H9 (cell line): ENCODE results near the gene EFHD2. TPM values are rescaled to one million over a fixed set of nuclear protein-coding genes. Genes with fewer than 3 reads are reported as not detected.
A peak's percentile ranks its signal among the peaks of the same experiment; 100 is the strongest.

Experiments
- DNase-seq: peaks from one replicate; pipeline ENCODE4 v3.0.0-alpha.2; 2017
- H2AFZ ChIP-seq: one replicate; pipeline ENCODE4 v1.6.1; 2013; ENCODE audit warnings: mild to moderate bottlenecking, low read length, control low read depth, moderate library complexity
- H2AK5ac ChIP-seq: 2 replicates; pipeline ENCODE4 v1.6.1; 2013; ENCODE audit warnings: low read length, control low read depth, mixed read lengths; ENCODE audit not compliant: insufficient read length
- H2BK120ac ChIP-seq: one replicate; pipeline ENCODE4 v1.6.1; 2013; ENCODE audit warnings: low read depth, mild to moderate bottlenecking, low read length, control low read depth, inconsistent platforms; ENCODE audit not compliant: poor library complexity, severe bottlenecking
- H2BK12ac ChIP-seq: 2 replicates; pipeline ENCODE4 v1.6.1; 2013; ENCODE audit warnings: low read length, control low read depth, mixed read lengths, low read depth; ENCODE audit not compliant: insufficient read length
- H2BK15ac ChIP-seq: 2 replicates; pipeline ENCODE4 v1.6.1; 2013; ENCODE audit warnings: low read depth, low read length, control low read depth
- H2BK20ac ChIP-seq: one replicate; pipeline ENCODE4 v1.6.1; 2013; ENCODE audit warnings: low read depth, mild to moderate bottlenecking, low read length, control low read depth, inconsistent platforms; ENCODE audit not compliant: poor library complexity, severe bottlenecking
- H2BK5ac ChIP-seq: 2 replicates; pipeline ENCODE4 v1.6.1; 2013; ENCODE audit warnings: low read length, control low read depth, mixed read lengths; ENCODE audit not compliant: insufficient read length
- H3K14ac ChIP-seq: 2 replicates; pipeline ENCODE4 v1.6.1; 2013; ENCODE audit warnings: low read length, control low read depth; ENCODE audit not compliant: insufficient read depth
- H3K18ac ChIP-seq: 2 replicates; pipeline ENCODE4 v1.6.1; 2013; ENCODE audit warnings: low read depth, mild to moderate bottlenecking, mixed read lengths, low read length, control low read depth; ENCODE audit not compliant: insufficient read length
- H3K23ac ChIP-seq: 2 replicates; pipeline ENCODE4 v1.6.1; 2013; ENCODE audit warnings: low read length, control low read depth, mixed read lengths, low read depth; ENCODE audit not compliant: insufficient read length
- H3K23me2 ChIP-seq: 2 replicates; pipeline ENCODE4 v1.6.1; 2013; ENCODE audit warnings: low read depth, mild to moderate bottlenecking, mixed read lengths, low read length, control low read depth; ENCODE audit not compliant: insufficient read length, poor library complexity, severe bottlenecking
- H3K27ac ChIP-seq: 2 replicates; pipeline ENCODE4 v1.5.1; 2013; ENCODE audit warnings: low read length, control low read depth, mixed read lengths, low read depth; ENCODE audit not compliant: insufficient read length
- H3K27me3 ChIP-seq: 2 replicates; pipeline ENCODE4 v1.6.1; 2013; ENCODE audit warnings: low read length, control low read depth, inconsistent platforms; ENCODE audit not compliant: insufficient read depth
- H3K4ac ChIP-seq: 2 replicates; pipeline ENCODE4 v1.6.1; 2013; ENCODE audit warnings: low read depth, mild to moderate bottlenecking, control low read depth, inconsistent platforms, low read length, moderate library complexity
- H3K4me1 ChIP-seq: 2 replicates; pipeline ENCODE4 v1.6.1; 2013; ENCODE audit warnings: low read length, control low read depth, inconsistent platforms; ENCODE audit not compliant: insufficient read depth
- H3K4me2 ChIP-seq: 2 replicates; pipeline ENCODE4 v1.6.1; 2013; ENCODE audit warnings: low read length, control low read depth, mixed read lengths; ENCODE audit not compliant: insufficient read length, insufficient read depth
- H3K56ac ChIP-seq: 2 replicates; pipeline ENCODE4 v1.6.1; 2013; ENCODE audit warnings: low read depth, mild to moderate bottlenecking, mixed read lengths, low read length, control low read depth; ENCODE audit not compliant: insufficient read length
- H3K79me1 ChIP-seq: 2 replicates; pipeline ENCODE4 v1.6.1; 2013; ENCODE audit warnings: low read depth, mild to moderate bottlenecking, moderate library complexity, low read length, control low read depth, inconsistent platforms; ENCODE audit not compliant: insufficient read depth, poor library complexity, severe bottlenecking
- H3K79me2 ChIP-seq: 2 replicates; pipeline ENCODE4 v1.6.1; 2013; ENCODE audit warnings: low read length, control low read depth, inconsistent platforms; ENCODE audit not compliant: insufficient read depth
- H3K9ac ChIP-seq: 2 replicates; pipeline ENCODE4 v1.6.1; 2013; ENCODE audit warnings: low read length, control low read depth, mixed read lengths; ENCODE audit not compliant: insufficient read length; ENCODE audit errors: extremely low read depth
- H3K9me3 ChIP-seq: one replicate; pipeline ENCODE4 v1.6.1; 2013; ENCODE audit warnings: low read depth, low read length, inconsistent platforms; ENCODE audit not compliant: control insufficient read depth
- H3T11ph ChIP-seq: one replicate; pipeline ENCODE4 v1.6.1; 2013; ENCODE audit warnings: mild to moderate bottlenecking, low read length, control low read depth, inconsistent platforms
- H4K20me1 ChIP-seq: one replicate; pipeline ENCODE4 v1.6.1; 2013; ENCODE audit not compliant: control insufficient read depth, insufficient read length, insufficient read depth
- H4K5ac ChIP-seq: 2 replicates; pipeline ENCODE4 v1.6.1; 2013; ENCODE audit warnings: low read depth, mild to moderate bottlenecking, mixed read lengths, low read length, control low read depth; ENCODE audit not compliant: insufficient read length
- H4K8ac ChIP-seq: replicated peaks from 2 replicates; pipeline ENCODE4 v1.6.1; 2013; ENCODE audit warnings: low read length, control low read depth, mixed read lengths, low read depth; ENCODE audit not compliant: insufficient read length
- H4K91ac ChIP-seq: 2 replicates; pipeline ENCODE4 v1.6.1; 2013; ENCODE audit warnings: low read depth, mild to moderate bottlenecking, moderate library complexity, mixed read lengths, low read length, control low read depth; ENCODE audit not compliant: insufficient read length
- H3K27ac Mint-ChIP-seq, 3 experiments: 2 replicates in 2 of 3; 3 replicates in 1 of 3; pipeline ENCODE4 v1.8.0; 2020 to 2021; ENCODE audit warnings: mixed read lengths in 3 of 3, mild to moderate bottlenecking in 1 of 3, moderate library complexity in 1 of 3
- H3K27me3 Mint-ChIP-seq: 2 replicates; pipeline ENCODE4 v1.8.0; 2021; ENCODE audit warnings: low read depth, mild to moderate bottlenecking, moderate library complexity, mixed read lengths
- H3K36me3 Mint-ChIP-seq, 3 experiments: 2 replicates in 2 of 3; 3 replicates in 1 of 3; pipeline ENCODE4 v1.8.0; 2020 to 2021; ENCODE audit warnings: low read depth in 3 of 3, mixed read lengths in 3 of 3; ENCODE audit not compliant: insufficient read depth in 1 of 3
- H3K4me1 Mint-ChIP-seq, 2 experiments: 2 replicates each; pipeline ENCODE4 v1.8.0; 2020; ENCODE audit warnings: mixed read lengths in 2 of 2
- H3K4me3 Mint-ChIP-seq, 2 experiments: 2 replicates in 1 of 2; 3 replicates in 1 of 2; pipeline ENCODE4 v1.8.0; 2020 to 2021; ENCODE audit warnings: mild to moderate bottlenecking in 2 of 2, mixed read lengths in 2 of 2, moderate library complexity in 1 of 2
- H3K9me3 Mint-ChIP-seq, 2 experiments: 2 replicates in 1 of 2; 3 replicates in 1 of 2; pipeline ENCODE4 v1.8.0; 2020; ENCODE audit warnings: mild to moderate bottlenecking in 2 of 2, mixed read lengths in 2 of 2, moderate library complexity in 1 of 2
- WGBS: extraction: QIAGEN DNeasy Blood & Tissue Kit; methylation state at CpG from one replicate; pipeline ENCODE4 v1.1.7; 2013; ENCODE audit warnings: missing lambda C conversion rate, low lambda C conversion rate, mixed read lengths; ENCODE audit not compliant: insufficient read length; ENCODE audit errors: extremely low coverage; 5-methylcytosine and 5-hydroxymethylcytosine counted together
- total RNA-seq: library from RNA; stranded (reverse); gene quantifications from 2 replicates; pipeline ENCODE4 v1.2.1, GENCODE V29; 2021
- TF ChIP-seq, protein P1 (sequence below): fragments of 200-600 bp; sonication (generic); conservative IDR thresholded peaks from 3 replicates; pipeline ENCODE4 v1.8.0; 2021; ENCODE audit warnings: antibody characterized with exemption, mild to moderate bottlenecking

Gene EFHD2
- total RNA-seq, 1 experiment from 2014 or later, result 16.5 TPM

DNA sequence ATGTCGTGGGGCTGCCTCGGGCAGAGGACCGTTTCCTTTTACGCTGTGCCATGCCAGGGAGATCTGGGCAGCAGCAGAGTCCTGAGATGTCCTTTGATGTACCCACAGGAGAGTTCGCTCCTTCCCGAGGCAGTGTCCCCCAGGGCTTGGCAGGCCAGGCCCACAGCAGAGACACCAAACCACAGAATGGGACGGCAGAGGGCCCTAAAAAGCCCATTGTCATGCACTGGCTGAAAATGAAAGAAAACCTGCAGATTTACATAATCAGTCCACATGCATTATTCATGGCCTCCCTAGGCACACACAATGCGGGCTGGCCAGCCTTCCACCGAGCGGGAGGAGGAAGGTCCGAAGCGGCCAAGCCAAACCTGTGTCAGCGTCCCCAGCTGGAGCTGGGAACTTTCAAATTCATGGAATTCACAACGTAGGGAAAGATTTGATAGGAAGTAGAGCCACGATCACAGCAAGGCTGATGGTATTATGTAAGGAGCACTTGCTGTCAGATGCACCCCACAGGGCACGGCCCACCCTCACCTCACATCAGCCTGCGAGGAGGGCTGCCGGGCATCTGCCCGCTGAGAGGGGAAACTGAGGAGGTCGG lies 25.3 kb upstream of the EFHD2 start:
- Mint-ChIP-seq H3K27ac (peak overlapping the region; percentile 60 to 90 (median 70); a peak in 5 of 7 replicates), H3K36me3 (peaks cover 0 to 4% (median 0%) of the 10 kb centered on the region in 3 experiments; a peak in 1 of 7 replicates), H3K9me3 (peaks cover 0 to 3% of the 10 kb centered on the region in 2 experiments; a peak in 2 of 5 replicates), H3K4me3 (peak overlapping the region; percentile 49 to 68), H3K27me3 (peaks cover 96% of the 10 kb centered on the region), H3K4me1 (peaks cover 75 to 84% of the 10 kb centered on the region in 2 experiments)
- Histone ChIP-seq H3K23ac (no peak overlapping the region), H3K56ac (no peak overlapping the region), H3K27ac (no peak overlapping the region), H3K79me2 (no peaks in the 10 kb centered on the region), H2AK5ac (no peak overlapping the region), H2AFZ (no peak overlapping the region), H3K4ac (no peak overlapping the region), H3K4me1 (peaks cover 12% of the 10 kb centered on the region; the same call in 1 of the 2 replicates), H2BK12ac (no peak overlapping the region), H3K9me3 (no peaks in the 10 kb centered on the region), H2BK20ac (no peak overlapping the region), H4K91ac (no peak overlapping the region), H3K18ac (no peak overlapping the region), H3K14ac (no peak overlapping the region), H3K9ac (no peak overlapping the region), H4K8ac (no peak overlapping the region), H3K27me3 (peaks cover 21% of the 10 kb centered on the region; the same call in 1 of the 2 replicates), H3K23me2 (peaks cover 2% of the 10 kb centered on the region), H3K4me2 (peak overlapping the region; percentile 54), H2BK15ac (no peak overlapping the region), H3K79me1 (no peaks in the 10 kb centered on the region), H2BK5ac (no peak overlapping the region), H2BK120ac (no peak overlapping the region), H3T11ph (no peak overlapping the region), H4K5ac (no peak overlapping the region), H4K20me1 (peaks cover 2% of the 10 kb centered on the region)
- no CpG with 5 or more reads among the region's 20 CpGs for WGBS
- TF ChIP-seq, protein P1, sequence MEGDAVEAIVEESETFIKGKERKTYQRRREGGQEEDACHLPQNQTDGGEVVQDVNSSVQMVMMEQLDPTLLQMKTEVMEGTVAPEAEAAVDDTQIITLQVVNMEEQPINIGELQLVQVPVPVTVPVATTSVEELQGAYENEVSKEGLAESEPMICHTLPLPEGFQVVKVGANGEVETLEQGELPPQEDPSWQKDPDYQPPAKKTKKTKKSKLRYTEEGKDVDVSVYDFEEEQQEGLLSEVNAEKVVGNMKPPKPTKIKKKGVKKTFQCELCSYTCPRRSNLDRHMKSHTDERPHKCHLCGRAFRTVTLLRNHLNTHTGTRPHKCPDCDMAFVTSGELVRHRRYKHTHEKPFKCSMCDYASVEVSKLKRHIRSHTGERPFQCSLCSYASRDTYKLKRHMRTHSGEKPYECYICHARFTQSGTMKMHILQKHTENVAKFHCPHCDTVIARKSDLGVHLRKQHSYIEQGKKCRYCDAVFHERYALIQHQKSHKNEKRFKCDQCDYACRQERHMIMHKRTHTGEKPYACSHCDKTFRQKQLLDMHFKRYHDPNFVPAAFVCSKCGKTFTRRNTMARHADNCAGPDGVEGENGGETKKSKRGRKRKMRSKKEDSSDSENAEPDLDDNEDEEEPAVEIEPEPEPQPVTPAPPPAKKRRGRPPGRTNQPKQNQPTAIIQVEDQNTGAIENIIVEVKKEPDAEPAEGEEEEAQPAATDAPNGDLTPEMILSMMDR, result no peak
- DNase-seq, result peak; percentile 90
